ENCODE data around the gene SZT2.
"Not testable (repeated sequence)": the region's sequence is repeated elsewhere in the genome, so short reads cannot be mapped to it uniquely, and the experiment has no call there.

The SZT2 gene

DNA sequence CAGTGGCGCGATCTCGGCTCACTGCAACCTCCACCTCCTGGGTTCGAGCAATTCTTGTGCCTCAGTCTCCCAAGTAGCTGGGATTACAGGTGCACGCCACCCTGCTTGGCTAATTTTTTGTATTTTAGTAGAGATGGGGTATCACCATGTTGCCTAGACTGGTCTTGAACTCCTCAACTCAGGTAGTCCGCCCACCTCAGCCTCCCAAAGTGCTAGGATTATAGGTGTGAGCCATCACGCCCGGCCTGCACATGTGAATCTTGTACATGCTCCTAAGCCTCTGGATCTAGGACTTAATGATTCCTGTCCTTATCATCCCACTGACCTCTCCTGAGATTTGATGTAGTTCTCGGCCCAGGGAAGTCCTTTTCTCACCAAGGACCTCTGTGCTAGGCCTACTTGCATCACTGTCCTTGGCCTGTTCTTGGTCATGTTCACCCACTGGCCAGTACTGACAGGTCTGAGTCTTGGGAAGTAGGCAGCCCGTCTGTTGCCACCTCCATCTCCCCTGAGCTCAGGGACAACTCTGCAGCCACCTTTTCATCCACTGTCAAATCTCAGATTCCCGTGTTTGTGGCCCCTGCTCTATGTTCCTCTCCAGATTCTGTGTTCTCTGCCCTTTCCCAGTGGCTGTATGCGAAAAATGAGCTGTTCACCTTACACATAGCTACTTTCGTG is 54.6 kb downstream of the SZT2 start:
- no peak for DNase-seq

DNA sequence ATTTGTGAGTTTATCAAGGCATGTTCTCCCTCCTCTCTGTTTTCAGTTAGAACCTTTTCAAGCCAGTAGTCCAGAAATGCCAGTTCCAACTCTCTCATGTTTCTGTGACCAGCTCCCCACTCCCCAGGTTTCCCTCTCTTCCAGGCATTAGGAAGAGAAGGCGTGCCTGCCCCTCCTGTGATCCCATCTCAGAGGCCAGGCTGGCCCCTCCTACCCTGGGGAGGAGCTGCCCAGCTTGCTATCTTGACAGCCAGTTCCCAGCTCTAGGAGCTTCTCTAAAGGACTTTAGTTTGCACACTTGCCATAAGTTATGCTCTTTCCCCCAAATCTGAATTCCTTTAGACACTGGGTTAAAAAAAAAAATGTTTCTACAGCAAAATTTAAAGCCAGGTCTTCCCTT is 55.1 kb downstream of the SZT2 start:
- DNase-seq: no peak

DNA sequence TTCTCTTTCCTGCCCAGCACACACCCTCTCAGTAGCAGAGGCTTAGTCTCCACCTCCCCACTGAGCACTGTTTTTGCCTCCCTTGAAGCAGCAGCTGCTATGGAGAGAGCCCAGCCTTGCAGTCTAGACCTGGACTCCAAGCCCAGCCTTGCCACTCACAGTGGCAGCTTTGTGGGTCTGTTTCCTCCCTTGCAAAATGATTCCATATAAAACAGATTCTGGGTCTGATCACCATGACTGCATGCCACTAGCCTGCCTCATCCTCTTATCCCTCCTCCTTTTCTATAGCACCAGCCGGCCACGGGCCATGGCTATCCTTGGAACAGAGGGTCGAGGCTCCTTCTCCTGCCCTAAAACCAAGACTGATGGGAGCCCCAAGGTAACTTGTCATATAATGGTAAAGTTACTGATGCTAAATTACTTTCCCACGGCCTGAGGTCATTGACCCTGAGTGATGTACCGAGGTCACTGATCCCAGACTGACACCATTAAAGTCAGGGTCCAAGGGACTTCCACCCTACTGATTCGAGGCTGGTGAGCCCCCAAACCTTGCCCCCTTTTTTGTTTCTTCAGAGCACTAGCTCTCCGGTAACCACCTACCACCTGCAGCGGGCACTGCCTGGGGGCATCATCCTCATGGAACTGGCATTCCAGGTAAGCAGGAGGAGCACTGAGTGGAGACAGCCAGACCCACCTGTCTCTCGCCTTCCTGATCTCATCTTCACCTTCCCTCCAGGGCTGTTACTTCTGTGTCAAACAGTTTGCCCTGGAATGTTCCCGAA is 56.1 kb downstream of the SZT2 start:
- DNase-seq: no peak

DNA sequence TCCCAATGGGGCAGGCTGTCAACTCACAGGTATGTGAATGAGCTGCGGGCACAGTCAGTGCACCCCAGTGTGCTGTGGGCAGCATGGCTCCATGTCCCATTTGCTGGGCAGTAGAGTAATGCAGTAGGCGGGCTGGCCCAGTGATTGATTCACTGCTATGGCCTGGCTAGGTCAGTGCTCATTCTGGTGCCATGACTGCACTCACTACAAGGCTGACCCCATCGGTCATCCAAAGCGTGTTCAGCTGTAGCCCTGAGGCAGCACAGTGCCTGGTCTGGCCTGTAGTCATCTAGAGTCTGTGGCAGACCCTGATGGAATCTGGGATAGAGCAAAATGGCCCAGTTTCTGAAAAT is 56.7 kb downstream of the SZT2 start:
- DNase-seq: no peak

DNA sequence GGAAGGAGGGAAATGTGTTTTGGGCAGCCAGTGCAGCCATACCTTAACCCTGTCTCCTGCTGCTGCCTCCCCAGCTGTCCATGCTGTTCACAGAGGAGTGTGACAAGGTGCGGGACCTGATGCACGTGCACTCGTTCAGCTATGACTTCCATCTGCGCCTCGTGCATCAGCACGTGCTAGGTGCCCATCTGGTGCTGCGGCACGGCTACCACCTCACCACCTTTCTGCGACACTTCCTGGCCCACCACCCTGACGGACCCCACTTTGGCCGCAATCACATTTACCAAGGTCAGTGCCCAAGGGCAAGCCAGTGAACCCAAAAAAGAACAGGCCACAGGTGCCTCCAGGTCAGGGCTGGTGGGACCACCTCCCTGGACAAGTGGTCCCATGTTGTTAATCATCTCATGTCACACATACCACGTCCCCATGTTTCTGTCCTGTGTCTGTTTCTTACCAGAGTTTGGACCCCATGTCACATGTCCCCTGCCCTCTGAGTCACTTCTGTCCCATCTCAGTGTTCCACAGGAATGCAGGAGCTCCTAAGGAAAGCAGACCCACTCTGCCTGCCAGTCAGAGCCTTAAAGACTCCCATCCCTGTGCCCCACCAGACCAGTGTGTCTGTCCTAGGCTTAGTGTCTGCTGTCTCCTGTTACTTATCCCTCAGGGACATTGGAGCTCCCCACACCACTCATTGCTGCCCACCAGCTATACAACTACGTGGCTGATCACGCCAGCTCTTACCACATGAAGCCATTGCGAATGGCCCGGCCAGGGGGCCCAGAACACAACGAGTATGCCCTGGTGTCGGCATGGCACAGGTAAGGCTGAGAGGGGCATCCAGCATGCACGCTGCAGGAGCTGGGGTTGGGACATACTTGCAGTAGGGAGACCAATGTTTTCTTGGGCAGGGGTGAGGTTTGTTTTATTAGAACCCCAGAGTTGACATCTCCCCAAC is 57.5 kb downstream of the SZT2 start:
- no peak for DNase-seq

DNA sequence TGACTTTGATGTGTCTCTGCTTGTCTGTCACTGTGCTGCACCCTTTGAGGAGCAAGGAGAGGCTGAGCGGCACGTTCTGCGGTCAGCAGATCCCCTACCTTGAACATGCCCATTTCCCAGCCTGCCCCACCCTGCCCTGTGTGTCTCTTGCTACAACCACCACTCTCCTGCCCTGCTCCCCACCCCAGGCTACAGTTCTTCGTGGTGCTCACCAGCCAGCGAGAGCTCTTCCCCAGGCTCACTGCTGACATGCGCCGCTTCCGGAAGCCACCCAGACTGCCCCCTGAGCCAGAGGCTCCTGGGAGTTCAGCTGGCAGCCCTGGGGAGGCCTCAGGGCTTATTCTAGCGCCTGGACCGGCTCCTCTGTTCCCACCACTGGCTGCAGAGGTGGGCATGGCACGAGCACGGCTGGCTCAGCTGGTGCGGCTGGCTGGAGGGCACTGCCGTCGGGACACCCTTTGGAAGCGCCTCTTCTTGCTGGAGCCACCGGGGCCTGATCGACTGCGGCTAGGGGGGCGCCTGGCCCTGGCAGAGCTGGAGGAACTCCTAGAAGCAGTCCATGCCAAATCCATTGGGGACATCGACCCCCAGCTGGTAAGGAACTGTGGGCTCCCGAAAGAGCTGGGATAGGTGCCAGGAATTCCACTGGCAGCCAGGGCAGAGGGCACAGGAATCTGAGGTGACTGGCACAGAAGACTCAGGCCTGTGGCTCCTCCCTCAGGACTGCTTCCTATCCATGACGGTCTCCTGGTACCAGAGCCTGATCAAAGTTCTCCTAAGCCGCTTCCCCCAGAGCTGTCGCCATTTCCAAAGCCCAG is 58.4 kb downstream of the SZT2 start:
- no peak for DNase-seq

DNA sequence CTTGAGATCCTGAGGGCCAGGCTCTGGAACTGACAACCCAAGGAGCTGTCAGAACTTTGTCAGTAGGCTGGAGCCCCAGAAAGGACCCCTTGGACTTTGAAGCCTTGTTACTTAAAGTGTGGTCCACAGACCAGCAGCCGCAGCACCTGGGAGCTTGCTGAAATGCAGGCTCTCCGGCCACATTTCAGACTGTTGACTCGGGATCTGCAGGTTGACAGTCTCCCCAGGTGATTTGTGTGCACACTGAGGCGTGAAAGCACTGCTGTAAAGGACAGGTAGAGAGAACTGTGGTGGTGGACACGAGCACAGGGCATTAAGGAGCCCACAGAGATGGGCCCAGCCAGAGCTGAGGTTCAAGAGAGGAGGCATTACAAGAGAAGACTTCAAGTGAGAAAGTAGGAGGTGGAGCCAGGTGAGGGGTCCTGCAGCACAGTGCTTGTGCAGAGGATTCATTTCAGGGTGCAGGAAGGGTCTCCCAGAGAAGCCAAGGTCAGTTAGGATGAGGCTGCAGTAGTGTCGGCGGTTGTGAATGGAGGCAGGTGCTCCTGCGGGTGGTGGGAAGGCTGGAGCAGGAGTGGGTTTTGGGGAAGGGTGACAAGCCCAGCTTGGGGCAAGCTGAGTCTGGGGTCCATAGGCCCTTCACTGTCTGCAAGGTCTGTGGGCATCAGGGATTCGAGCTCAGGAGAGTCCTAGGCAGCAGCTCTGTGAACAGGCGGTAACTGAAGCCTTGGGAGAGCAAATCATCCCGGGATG is 59.4 kb downstream of the SZT2 start:
- DNase-seq: no peak

DNA sequence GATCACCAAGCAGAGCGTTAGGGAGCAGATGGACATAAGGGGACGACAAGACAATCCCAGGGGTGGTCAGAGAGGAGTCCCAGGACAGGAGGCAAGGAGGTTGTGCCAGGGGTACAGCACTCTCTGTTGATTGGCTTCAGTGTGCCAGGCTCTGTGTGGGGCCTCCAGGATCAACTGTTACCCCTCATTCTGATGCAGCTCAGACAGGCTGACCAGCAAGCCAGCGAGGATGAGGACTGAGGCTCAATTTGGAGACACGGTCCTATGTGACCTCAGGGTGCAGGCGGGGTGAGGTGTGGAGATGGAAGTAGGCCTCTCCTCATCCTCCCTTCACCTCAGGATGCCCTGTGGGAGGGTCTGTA is 60.0 kb downstream of the SZT2 start:
- DNase-seq: no peak

DNA sequence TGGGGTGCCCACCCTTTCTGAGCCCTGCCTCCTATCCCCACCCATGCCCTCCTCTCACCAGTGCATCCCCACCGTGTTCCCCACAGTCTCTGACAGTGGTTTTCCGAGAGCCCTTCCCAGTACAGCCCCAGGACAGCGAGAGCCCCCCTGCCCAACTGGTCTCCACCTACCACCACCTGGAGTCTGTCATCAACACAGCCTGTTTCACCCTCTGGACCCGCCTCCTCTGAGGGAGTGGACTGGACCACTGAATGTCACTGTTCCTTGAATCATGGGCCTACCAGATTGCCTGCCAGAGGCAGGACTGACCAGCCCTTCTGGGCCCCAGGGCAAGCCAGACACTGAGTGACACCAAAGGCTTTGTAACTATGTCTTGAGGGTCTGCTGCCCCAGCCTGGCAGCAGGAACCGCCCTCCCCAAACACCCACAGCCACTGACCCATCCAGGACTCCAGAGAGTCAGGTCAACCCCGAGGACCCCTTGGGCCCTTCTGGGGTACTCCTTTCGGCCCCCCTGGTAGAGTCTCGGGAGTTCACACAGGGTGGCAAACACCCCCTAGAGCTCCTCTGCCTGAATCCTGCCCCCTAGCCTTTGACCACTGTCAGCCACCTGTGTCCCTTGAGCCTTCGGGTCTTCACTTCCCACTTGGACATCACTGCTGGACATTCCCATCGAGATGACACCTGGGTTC is 60.7 kb downstream of the SZT2 start:
- no peak for DNase-seq

DNA sequence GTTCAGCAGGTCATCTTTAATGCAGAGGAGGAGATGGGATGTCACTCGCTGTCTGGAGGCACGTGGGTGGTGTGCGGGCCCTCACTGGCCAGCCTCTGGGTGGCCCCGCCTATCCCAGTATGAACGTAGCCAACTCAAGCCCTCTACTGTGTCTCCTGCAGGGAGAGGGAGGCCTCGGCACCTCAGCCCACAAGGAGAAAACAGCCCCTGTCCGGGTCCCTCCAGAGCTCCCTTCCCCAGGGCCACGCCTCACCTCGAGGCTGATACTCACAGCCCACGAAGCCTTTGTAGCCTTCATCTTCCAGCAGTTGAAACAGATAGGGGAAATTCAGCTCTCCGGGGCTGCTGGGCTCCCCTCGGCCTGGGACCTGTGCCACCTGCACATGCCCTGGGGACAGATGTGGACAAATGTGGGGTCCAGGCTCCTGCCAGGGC is 61.5 kb downstream of the SZT2 start:
- no peak for DNase-seq

DNA sequence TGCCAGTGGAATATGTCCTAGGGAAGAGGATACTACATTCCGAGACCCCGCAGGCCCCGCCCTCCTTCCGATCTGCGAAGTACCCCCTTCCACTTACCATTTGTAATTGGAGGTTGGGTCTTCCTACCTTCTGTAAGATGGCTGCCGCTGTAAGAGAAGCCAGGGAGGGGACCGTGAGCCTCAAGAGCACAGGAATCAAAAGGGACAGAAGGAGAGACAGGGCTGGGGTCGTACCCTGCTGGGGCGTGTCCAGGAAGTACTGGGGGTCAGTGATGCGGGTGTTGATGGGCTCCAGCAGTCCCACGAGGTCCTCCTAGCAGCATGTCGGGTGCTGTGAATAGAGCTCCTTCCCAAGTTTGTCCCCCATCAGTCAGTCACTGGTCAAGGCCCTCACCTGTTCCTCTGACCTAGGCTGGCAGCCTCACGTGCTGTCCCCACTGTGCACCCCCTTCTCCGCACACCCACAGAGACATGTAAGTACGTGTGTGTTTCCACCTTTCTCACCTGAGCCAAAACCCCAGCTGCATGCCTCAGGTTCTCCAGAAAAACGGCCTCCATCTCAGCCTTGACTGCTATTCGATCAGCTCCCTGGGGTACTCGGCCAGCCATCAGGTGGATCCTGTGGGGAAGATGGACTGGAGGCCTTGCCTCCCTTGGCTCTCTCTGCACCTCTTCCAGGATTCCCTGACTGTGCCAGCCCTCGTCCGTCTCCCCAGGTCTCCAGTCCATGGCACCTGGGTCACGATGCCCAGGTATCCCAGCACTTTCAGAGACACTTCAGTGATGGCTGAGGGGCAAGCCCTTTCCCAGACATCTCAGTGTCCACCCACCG is 62.2 kb downstream of the SZT2 start:
- DNase-seq: no peak

DNA sequence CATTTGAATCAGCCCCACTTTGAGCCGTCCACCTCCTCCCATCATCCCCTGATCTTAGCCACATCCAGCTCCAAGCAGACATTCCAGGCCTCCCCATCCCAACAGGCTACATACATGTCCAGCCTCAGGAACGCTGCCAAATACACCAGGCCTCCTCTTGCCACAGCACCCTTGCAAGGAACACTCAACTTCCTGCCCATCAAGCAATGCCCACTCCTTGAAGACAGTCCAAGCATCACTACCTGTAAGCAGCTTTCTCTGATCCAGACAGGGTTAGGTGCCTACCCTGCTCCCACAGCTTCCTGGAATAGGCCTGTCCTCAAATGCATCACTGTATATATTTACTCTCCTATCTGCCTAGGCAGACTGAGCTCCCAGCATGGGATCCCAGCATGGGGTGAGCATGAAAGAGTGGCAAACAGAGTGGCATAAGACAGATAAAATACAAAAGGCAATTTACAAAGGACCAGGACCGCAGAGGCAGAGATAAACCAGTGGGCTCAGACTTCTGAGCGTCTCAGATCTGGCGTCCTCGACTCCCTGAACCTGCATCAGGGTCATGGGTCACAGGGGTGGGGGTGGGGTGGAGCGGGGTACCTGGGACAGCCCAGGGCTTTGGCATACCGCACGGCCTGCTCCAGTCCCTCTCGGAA is 63.2 kb downstream of the SZT2 start:
- DNase-seq: no peak

DNA sequence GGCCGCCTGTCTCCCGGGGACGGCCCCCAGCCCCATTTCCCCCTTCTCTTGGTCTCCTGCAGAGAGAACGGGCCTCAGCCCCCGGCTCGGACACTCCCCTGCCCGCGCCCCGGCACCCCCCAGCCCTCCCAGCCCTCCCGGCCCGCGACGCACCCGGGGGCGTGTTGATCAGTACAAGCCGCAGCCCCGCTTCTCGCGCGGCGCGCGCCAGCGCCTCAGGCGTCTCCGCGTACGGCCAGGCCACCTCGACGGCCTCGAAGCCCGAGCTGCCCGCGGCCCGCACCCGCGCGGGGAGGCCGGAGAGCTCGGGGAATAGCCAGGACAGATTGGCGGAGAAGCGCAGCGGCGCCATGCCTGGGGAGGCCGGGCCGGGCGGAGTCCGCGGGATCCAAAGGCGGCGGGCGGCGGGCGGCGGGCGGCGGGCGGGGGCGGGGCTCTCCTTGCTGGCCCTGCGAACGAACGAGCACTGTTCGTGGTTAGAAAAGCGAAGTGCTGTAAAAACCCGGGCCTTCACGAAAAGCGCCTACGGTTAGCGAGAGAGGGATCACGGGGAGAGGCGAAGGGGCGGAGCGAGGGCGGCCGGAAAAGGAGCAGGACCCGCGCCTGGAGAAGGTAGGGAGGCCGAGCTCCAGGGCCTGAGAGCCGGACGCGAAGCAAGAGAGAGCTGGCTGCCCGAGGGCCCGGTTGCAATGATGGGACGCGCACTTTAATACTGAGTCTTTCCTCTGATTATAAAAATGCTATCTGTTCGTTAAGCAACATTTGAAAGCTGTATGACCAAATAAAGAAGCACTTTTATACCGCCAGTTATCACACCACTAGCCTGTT is 64.0 kb downstream of the SZT2 start, which contains the start of gene HYI:
Gene HYI (minus strand): TSS at position 490 of the 828 bp plus-strand sequence. CDS start 138 bp downstream, at position 352.
- peak; percentile 76 for DNase-seq

DNA sequence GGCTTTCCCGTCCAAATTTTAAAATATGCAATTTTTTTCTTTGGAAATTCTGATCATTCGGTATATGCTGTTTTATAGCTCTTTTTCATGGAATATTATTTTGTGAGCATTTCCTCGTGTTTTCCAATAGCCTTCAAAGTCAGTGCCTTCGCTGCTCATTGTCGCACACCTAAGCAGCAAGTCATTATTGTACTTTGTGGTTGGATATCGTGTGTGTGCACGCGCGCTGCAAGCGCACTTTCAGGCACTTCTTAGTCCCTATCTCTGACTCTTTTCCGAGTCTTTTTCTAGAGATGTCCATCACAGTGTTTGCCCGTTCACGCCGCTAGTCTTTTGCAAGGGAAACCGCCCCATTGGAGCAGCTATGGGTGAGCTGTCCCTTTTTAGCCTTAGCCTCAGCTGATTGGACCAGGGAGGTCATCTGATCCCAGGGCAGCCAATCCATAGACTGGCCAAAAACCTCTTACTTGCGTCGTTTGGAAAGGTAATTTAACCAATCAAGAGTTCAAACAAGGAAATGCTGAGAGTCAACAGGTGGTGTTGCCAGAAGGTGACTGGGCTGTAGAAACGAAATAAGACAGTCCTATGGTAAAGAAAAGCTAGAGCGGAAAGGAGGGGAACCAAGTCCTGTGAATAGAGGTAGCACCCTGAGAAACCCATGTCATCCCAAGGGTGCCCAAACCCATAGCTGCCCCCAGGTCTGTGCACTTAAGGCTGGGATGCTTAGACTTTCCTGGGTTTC is 64.7 kb downstream of the SZT2 start:
- peak; percentile 78 for DNase-seq

DNA sequence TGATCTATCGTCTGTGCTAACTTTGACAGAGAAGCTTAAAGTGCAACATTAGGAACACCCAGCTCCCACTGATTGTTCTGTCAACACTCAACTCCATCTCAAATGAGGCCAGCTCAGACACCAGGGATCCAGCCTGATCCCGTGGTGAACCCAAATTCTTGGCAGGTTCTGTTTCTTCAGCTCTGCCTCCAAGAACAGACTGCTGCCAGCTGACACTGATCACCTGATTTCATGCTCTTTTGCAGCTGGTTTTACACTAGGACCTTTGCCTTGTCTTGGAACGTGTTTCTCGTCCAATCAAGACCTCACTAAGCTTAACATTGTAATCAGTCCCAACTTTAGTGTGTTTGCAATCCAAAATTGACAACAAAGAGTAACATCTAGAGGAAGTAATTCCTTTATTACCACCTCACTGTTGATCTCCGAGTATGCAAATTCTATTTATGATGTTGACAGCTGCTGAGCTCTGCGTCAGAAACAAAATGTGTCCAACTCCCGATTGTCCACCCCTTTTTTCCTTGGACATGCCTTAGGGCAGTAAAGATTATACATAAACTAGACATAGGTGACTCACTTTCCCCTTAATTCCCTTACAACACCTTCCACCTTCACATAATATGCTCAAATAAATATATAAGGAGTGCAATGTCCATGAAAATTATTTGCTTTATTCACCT is 65.7 kb downstream of the SZT2 start:
- no peak for DNase-seq

DNA sequence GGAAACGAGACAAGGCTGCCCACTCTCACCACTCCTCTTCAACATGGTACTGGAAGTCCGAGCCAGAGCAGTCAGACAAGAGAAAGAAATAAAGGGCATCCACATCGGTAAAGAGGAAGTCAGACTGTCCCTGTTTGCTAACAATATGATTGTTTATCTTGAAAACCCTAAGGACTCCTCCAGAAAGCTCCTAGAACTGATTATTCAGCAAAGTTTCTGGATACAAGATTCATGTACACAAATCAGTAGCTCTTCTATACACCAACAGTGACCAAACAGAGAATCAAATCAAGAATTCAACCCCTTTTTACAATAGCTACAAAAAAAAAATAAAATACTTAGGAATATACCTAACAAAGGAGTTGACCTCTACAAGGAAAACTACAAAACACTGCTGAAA is 68.7 kb downstream of the SZT2 start:
- not testable (repeated sequence) for DNase-seq

DNA sequence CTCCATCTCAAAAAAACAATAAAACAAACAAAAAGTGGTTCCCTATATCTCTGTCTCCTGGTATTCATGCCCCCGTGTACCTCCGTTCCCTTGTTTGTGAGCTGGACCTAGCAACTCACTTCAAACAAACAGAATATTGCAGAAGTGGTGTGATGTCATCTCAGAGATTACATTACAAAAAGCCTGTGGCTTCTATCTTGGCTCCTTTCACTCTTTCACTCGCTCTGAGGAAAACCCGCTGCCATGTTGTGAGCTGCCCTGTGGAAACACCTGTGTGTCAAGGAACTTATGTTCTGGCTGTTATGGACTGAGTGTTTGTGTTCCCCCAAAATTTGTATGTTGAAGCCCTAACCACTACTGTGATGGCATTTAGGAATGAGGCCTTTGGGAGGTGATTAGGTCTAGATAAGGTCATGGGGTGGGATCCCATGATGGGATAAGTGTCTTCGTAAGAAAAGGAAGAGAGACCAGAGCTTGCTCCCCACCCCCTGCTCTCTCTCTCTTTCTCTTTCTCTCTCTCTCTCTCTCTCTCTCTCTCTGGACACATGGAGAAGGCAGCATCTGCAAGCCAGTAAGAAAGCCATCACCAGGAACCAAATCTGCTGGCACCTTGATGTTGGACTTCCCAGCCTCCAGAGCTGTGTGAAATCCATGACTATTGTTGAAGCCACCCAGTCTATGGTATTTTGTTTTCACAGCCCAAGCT is 71.4 kb downstream of the SZT2 start:
- DNase-seq: no peak

Data from activated CD4-positive, alpha-beta T cell treated with anti-CD3 and anti-CD28 coated beads, Interleukin-2, Interleukin-6, amounts not matched to agents 100 ng/mL and 50 ng/mL, durations not matched to agents 16 hours and 8 hours (primary cell).